Mucosa of gallbladder (tissue), 1 donor: ENCODE results near the gene MOB3C. TPM values are rescaled to one million over a fixed set of nuclear protein-coding genes. Genes with fewer than 3 reads are reported as not detected.

ENCODE experiments used
- DNase-seq: peaks from one replicate; pipeline ENCODE4 v3.0.0-alpha.2; 2020; ENCODE audit warnings: low spot score
- total RNA-seq: library from RNA; stranded (reverse); gene quantifications from one replicate; pipeline ENCODE4 v1.2.1, GENCODE V29; 2021
- donor health status: DM: no; HTN: no; CAD: no.

MOB3C gene
- total RNA-seq, 1 donor from 2014 or later: 12.8 TPM

- DNase-seq: no peak
These were observed 40.8 kb downstream of the MOB3C start for GRCh38 chr1:46575778-46576177.

DNA sequence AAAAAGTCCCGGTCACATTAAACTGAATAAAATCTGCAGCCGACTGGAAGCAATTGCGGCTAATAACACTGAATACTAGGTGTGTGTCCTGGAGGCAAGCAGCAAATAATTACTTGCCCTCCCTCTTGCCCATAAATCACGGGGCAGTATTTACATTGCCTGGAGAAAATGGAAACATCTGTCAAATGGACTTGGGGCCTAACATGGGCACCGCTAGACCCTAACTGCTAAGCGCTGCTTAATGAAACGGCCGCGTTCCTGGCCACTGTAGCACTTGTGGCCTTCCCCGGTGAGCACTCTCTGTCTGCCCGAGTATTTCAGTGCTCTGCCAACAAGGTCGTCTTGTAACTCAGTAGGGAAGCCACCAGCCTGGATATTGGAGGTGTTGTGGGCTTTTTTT, 41.3 kb downstream of the MOB3C start:
- no peak for DNase-seq

DNA sequence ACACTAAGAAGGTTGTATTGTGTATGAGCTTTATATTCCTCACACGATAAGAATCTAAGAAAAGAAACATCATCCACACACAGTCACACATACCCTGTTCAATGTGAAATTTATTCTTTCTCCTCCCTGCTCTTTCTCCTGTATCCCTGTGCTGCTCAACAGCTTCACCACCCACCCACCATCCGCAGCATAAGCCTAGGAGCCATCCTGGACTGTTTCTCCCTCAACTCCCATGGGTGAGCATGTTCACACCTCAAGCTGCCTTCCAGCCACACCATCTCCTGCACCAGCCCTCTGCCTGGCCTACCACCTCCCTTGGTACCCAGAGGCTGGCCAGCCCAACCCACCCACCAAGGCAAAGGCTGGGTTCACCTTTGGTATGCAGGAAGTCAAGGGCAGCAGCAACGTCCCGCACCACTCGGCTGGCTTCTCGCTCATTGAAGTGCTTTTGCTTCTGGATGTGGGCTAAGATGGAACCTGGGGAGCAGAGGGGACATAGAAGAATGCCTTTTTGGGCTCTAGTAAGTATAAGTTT, 44.9 kb downstream of the MOB3C start:
- DNase-seq: no peak

GRCh38 chr1:46569884-46570725, 46.5 kb downstream of the MOB3C start:
- DNase-seq: no peak

GRCh38 chr1:46569116-46569515, 47.5 kb downstream of the MOB3C start:
- DNase-seq: no peak

DNA sequence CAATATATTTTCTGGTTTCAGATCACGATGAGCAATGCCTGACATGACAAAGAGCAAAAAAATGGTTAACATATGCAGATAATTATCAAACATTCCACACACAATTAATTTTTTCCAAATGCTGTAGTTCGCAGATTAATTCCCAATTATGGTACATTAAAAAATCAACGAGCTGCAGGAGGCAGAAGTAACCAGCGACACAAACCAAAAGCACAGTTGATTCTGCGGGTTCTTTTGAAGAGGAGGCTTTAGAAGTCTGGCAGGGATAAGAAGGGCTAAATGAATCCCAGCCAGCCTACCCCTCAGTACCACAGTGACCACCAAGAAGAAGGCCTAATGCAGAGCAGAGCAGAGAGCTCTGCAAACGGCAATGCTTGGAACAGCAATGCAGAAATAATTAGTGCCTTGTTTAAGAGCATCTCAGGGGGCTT, 48.1 kb downstream of the MOB3C start:
- no peak for DNase-seq

DNA sequence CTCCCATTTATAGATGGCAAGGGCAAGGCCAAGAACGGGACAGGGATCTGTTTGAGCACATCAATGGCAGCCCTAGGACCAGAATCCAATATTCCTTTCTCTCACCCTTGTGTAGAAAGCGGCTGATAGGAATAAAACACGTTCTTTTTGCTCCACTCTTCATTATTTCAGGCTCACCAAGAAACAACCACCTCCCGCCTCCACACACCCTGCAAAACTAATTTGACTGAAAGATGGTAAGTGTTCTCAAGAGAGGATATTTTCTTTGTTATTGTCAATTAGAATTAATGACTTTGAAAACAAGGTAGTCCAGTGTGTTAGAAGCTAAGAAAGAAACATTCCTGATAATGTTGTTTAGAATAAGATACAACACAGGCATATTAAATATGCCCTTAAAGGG, 53.3 kb downstream of the MOB3C start:
- DNase-seq: no peak

GRCh38 chr1:46562498-46562897, 54.1 kb downstream of the MOB3C start:
- no peak for DNase-seq

DNA sequence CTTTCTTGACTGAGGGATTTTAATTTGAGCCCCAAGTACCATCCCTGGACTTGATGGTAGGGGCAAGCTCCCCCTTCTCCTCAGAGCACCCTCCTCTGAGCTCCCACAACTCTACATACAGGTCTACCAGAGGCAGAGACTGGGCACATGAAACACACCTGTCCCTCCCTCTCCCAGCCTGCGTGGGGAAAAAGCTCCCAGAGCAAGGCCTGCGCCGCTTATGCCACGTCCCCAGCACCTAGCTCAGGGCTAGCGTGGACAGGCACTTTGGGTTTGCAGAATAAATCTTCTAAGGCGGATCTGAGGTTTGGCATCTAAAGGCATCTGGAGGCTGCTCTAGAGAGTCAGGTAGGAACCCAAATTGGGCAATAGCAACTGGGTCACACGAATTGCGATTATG, 57.6 kb downstream of the MOB3C start:
- DNase-seq: no peak

GRCh38 chr1:46558141-46558963, 58.3 kb downstream of the MOB3C start:
- DNase-seq: no peak

Other genes with a start within 250 kb of the MOB3C start
- 48.1 TPM for gene FAAH, start 222.5 kb downstream of the MOB3C start, total RNA-seq
- gene DMBX1, start 127.0 kb downstream of the MOB3C start, total RNA-seq: not detected
- gene KNCN, start 65.2 kb downstream of the MOB3C start, total RNA-seq: not detected
- 36.5 TPM for gene MKNK1, start 12.5 kb downstream of the MOB3C start, total RNA-seq
- 60.5 TPM for gene ATPAF1, start 51.6 kb upstream of the MOB3C start, total RNA-seq
- gene TEX38, start 55.0 kb upstream of the MOB3C start, total RNA-seq: 0.35 TPM
- gene EFCAB14, start 102.3 kb upstream of the MOB3C start, total RNA-seq: 128 TPM
- gene CYP4B1, start 182.2 kb upstream of the MOB3C start, total RNA-seq: 6.7 TPM